A673 (cell line): ENCODE data around the gene ARHGEF1.

Experiments
- EZH2 ChIP-seq: fragments of 200-600 bp; sonication (generic); IDR thresholded peaks from 2 replicates; pipeline ENCODE4 v1.6.1; 2017; ENCODE audit warnings: borderline replicate concordance, low read depth, mild to moderate bottlenecking, mixed read lengths, antibody characterized with exemption, low read length; ENCODE audit not compliant: poor library complexity, severe bottlenecking
- TF ChIP-seq, protein P1 (sequence below): fragments of 300-800, 200-600 bp; sonication (generic); conservative IDR thresholded peaks from 2 replicates; pipeline ENCODE4 v1.5.1; 2017; ENCODE audit warnings: low read depth, mild to moderate bottlenecking, antibody characterized with exemption, low read length, moderate library complexity, mixed read lengths

- TF ChIP-seq, protein P1, sequence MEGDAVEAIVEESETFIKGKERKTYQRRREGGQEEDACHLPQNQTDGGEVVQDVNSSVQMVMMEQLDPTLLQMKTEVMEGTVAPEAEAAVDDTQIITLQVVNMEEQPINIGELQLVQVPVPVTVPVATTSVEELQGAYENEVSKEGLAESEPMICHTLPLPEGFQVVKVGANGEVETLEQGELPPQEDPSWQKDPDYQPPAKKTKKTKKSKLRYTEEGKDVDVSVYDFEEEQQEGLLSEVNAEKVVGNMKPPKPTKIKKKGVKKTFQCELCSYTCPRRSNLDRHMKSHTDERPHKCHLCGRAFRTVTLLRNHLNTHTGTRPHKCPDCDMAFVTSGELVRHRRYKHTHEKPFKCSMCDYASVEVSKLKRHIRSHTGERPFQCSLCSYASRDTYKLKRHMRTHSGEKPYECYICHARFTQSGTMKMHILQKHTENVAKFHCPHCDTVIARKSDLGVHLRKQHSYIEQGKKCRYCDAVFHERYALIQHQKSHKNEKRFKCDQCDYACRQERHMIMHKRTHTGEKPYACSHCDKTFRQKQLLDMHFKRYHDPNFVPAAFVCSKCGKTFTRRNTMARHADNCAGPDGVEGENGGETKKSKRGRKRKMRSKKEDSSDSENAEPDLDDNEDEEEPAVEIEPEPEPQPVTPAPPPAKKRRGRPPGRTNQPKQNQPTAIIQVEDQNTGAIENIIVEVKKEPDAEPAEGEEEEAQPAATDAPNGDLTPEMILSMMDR: no peak
- no peak for TF ChIP-seq EZH2
Observed at GRCh38 chr19:41941410-41942202, 58.6 kb downstream of the ARHGEF1 start.
